Omental fat pad (tissue), 4 donors: ENCODE data around the gene FAM216B. TPM values are rescaled to one million over a fixed set of nuclear protein-coding genes. Genes with fewer than 3 reads are reported as not detected.

Source experiments
- ATAC-seq: fragments of 150-250 bp; one replicate; pipeline ENCODE4 v1.9.1; 2016; ENCODE audit warnings: mild to moderate bottlenecking, moderate library complexity; ENCODE audit not compliant: low FRiP score
- DNase-seq: peaks from one replicate; pipeline ENCODE4 v3.0.0-alpha.2; 2019; ENCODE audit warnings: low spot score
- total RNA-seq, 4 donors: library from RNA; depleted of rRNA; stranded (reverse); fragments of >200 nt; gene quantifications; one replicate each; pipeline ENCODE4 v1.1.0, GENCODE V29; 2016
- TF ChIP-seq, protein P1 (sequence below), 3 donors: fragments of 450-650 bp; IDR thresholded peaks; one replicate each; pipeline ENCODE4 v1.5.1; 2016 to 2017; ENCODE audit warnings: antibody characterized with exemption in 3 of 3, mild to moderate bottlenecking in 3 of 3, moderate library complexity in 2 of 3

The FAM216B gene
- 1 to 10 TPM in 1 of 4 donors, under 1 TPM in 1, not detected in 2; 0.12 to 1.0 TPM for total RNA-seq

DNA sequence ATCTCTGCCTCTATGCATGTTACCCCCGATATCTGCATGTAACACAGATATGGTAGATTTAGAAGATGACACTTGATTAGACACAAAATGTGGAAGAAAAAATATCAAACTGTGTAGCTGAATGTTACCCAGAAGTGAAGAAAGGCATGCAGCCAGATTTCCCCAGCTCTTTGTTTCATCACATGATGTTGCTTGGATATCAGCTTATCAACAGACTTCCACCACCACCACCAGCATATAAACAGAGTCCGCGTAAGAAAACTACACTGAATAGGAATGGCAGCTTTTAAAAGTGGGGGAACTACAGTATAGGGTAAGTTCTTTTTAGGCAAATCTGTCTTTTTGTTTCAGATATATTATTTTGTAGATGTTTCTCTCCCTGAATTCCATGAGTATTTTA is at the start of gene FAM216B:
Gene FAM216B, plus strand, starts transcription at position 233 of the 400 bp plus-strand sequence. CDS start 2,484 bp downstream, outside the sequence.
- ATAC-seq (no peak), DNase-seq (no peak)
- TF ChIP-seq, protein P1, sequence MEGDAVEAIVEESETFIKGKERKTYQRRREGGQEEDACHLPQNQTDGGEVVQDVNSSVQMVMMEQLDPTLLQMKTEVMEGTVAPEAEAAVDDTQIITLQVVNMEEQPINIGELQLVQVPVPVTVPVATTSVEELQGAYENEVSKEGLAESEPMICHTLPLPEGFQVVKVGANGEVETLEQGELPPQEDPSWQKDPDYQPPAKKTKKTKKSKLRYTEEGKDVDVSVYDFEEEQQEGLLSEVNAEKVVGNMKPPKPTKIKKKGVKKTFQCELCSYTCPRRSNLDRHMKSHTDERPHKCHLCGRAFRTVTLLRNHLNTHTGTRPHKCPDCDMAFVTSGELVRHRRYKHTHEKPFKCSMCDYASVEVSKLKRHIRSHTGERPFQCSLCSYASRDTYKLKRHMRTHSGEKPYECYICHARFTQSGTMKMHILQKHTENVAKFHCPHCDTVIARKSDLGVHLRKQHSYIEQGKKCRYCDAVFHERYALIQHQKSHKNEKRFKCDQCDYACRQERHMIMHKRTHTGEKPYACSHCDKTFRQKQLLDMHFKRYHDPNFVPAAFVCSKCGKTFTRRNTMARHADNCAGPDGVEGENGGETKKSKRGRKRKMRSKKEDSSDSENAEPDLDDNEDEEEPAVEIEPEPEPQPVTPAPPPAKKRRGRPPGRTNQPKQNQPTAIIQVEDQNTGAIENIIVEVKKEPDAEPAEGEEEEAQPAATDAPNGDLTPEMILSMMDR (IDR thresholded peaks at IDR 0.05): no peak

DNA sequence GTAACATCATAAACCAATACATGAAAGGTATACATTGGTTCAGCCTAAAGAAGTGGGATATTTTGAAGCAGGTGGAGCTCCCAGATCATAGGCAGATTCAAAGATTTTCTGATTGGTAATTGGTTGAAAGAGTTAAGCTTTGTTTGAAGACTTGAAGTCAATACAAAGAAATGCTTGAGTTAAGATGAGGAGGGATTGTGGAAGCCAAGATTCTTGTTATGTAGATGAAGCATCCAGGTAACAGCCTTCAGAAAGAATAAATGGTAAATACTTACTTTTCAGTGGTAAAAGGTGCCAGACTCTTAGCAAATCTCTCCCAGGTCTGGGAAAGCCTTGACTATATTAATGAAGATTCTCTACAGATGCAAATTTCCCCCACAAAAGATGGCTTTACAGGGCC is 49.3 kb upstream of the FAM216B start:
- TF ChIP-seq, protein P1 (IDR thresholded peaks at IDR 0.05): no peak
- no peak for ATAC-seq
- no peak for DNase-seq

DNA sequence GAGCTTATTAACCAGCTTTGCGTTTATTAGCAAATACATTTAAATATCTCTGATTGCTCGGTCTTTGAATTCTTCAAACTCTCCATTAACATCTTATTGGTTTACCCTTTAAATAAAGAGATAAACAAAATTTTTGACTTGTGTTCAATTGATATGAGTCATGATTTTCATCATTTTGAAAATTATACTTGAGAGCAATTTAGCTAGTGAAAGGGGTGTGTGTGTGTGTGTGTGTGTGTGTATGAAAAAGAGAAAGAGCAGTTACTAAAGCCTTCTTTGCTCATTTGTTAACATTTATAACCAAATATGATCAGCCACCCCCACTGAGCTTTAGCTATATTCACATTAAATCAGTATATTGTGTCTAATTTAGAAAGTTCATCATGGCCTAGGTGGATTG is 48.3 kb upstream of the FAM216B start:
- TF ChIP-seq, protein P1 (IDR thresholded peaks at IDR 0.05): no peak
- ATAC-seq: no peak

DNA sequence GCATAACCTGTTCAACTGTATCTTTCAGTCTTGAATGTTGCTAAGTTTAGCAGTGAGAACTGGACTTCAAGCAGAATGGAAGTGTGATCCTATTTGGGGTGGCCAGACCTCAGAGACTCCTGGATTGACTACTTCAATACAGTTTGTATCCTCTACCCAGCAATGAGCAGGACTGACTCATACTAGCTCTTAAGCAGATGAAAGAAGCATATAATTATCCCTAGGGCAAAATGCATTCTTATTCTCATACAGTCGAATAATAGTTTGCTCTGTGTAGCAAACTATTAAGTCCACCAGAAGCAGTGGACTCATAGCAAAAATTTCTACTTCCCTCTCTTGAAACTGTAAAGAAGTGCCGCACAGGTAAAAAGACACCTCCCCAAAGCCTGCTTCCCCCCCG is 46.4 kb upstream of the FAM216B start:
- no peak for ATAC-seq

More for the DNA sequence above, 48.3 kb upstream of the FAM216B start:
- no peak for DNase-seq

DNA sequence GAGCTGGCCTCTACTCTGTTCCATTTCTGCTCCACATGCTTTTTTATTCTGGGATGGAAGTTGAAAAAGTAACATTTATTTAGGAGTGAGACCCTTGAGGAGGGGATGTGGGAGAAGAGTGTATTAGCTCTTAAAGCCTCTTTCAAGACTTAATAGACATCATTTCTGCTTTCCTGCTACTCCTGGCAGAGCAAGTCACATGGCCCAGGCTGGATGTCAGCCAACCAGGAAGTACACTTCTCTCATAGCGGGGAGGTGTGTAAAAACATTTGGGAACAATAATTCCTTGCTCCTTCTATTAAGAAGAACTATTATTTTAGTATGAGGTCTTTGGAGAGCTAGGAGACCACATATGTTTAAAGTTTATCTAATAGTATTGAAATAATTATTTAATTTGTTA is 40.6 kb upstream of the FAM216B start:
- DNase-seq: no peak
- ATAC-seq: no peak
- TF ChIP-seq, protein P1 (IDR thresholded peaks at IDR 0.05): no peak

More for the DNA sequence above, 46.4 kb upstream of the FAM216B start:
- TF ChIP-seq, protein P1 (IDR thresholded peaks at IDR 0.05): no peak
- no peak for DNase-seq

DNA sequence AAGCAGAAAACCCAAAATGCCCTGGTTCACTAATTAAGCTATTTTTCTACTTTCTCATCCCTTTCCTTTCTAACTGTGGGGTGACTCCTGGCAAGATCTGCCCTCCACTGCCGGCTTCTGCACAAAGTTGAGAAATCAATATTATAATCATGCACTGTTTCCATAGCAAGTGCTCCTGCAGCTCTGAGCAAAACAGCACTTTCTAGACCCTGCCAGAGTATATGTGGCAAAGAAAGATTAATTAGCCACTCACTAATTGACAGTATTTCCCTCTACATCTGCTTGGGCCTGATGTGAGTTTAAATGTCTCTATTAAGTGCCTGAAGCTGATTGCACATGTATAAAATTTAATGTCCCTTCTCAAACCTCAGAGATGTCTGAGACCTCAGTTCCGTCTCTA is 39.5 kb upstream of the FAM216B start:
- no peak for ATAC-seq
- no peak for DNase-seq
- TF ChIP-seq, protein P1 (IDR thresholded peaks at IDR 0.05): no peak

DNA sequence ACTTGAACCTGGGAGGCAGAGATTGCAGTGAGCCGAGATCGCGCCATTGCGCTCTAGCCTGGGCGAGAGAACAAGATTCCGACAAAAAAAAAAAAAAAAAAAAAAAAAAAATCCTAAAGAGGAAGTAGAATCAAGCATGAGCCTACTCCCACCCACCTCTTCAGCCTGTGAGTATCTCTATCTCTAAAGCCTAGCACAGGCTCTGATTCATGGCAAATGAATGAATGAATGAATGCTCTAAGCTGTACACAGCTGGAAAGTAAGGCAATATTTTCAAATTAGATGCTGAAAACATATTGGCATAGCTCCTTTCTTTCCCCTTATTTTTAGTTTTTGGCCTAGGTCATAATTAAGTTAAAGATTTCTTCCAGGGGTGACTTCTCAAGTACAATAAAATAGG is 35.7 kb upstream of the FAM216B start:
- DNase-seq (no peak), ATAC-seq (no peak)
- TF ChIP-seq, protein P1 (IDR thresholded peaks at IDR 0.05): no peak
